ENCODE measurements around the gene GEMIN4. TPM values are rescaled to one million over a fixed set of nuclear protein-coding genes. Genes with fewer than 3 reads are reported as not detected.

Gene GEMIN4
- total and polyA plus RNA-seq, 4 donors = 2.8 to 7.0 (median 5.9) TPM

DNA sequence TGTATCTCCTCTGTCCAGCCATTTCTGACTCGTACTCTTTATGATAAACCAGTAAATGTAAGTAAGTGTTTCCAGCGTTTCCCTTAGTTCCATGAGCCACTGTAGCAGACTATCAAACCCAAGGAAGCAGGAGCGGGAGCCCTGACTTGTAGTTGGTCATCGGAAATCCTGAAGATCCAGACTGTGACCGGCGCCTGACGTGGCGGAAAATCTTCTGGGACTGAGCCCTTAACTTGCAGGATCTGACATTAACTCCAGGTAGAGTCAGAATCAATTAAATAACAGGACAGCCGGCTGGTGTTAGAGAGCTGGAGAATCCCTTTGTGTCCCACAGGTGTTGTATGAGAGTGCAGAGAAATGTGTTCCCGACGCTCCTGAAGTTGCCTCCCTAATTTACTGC lies 26.0 kb upstream of the GEMIN4 start (continued):
- TF ChIP-seq, protein P1, sequence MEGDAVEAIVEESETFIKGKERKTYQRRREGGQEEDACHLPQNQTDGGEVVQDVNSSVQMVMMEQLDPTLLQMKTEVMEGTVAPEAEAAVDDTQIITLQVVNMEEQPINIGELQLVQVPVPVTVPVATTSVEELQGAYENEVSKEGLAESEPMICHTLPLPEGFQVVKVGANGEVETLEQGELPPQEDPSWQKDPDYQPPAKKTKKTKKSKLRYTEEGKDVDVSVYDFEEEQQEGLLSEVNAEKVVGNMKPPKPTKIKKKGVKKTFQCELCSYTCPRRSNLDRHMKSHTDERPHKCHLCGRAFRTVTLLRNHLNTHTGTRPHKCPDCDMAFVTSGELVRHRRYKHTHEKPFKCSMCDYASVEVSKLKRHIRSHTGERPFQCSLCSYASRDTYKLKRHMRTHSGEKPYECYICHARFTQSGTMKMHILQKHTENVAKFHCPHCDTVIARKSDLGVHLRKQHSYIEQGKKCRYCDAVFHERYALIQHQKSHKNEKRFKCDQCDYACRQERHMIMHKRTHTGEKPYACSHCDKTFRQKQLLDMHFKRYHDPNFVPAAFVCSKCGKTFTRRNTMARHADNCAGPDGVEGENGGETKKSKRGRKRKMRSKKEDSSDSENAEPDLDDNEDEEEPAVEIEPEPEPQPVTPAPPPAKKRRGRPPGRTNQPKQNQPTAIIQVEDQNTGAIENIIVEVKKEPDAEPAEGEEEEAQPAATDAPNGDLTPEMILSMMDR (IDR thresholded peaks at IDR 0.05; ENCODE audit: low read depth, low read length, missing input control) = no peak
- no peak for TF ChIP-seq FOXA1 (IDR thresholded peaks at IDR 0.05)

DNA sequence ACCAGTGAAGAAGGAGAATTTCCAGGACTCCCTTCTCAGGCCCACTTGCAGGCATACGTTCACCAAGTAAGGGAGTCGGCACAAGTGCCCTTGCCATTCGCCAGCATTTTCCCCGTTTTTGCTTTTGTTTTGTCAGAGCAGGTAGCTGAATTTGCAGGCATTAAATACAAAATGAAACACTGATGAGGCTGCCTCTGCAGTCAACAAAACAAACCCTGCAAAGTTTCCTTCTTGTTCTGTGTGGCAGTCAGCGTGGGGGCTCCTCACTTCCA lies 22.2 kb upstream of the GEMIN4 start:
- DNase-seq (ENCODE audit: low spot score) = no peak
- no peak overlapping the region for H3K27ac ChIP-seq (ENCODE audit: low read depth in 1 of 2, low read length in 2 of 2)
- no peaks in the 10 kb centered on the region for H3K9me3 ChIP-seq (ENCODE audit: control insufficient read depth in 4 of 4, low read length in 3 of 4)
- 95% methylated on average over 5 of the region's 5 CpGs for WGBS
- no peak overlapping the region for H3K9ac ChIP-seq (ENCODE audit: low read depth in 1 of 2, low read length in 2 of 2)
- H3K4me1 ChIP-seq (ENCODE audit: control insufficient read depth in 4 of 4, insufficient read depth in 4 of 4, low read length in 3 of 4) = no peaks in the 10 kb centered on the region
- H3K4me3 ChIP-seq (ENCODE audit: low read depth in 1 of 3, low read length in 3 of 3) = no peak overlapping the region
- H3K27me3 ChIP-seq (ENCODE audit: control insufficient read depth in 4 of 4, insufficient read depth in 4 of 4, low read length in 3 of 4) = no peaks in the 10 kb centered on the region
- peaks cover 10 to 69% (median 59%) of the 10 kb centered on the region in 4 donors for H3K36me3 ChIP-seq (ENCODE audit: control insufficient read depth in 4 of 4, insufficient read depth in 3 of 4, low read depth in 1 of 4, low read length in 3 of 4)
- TF ChIP-seq, protein P2, sequence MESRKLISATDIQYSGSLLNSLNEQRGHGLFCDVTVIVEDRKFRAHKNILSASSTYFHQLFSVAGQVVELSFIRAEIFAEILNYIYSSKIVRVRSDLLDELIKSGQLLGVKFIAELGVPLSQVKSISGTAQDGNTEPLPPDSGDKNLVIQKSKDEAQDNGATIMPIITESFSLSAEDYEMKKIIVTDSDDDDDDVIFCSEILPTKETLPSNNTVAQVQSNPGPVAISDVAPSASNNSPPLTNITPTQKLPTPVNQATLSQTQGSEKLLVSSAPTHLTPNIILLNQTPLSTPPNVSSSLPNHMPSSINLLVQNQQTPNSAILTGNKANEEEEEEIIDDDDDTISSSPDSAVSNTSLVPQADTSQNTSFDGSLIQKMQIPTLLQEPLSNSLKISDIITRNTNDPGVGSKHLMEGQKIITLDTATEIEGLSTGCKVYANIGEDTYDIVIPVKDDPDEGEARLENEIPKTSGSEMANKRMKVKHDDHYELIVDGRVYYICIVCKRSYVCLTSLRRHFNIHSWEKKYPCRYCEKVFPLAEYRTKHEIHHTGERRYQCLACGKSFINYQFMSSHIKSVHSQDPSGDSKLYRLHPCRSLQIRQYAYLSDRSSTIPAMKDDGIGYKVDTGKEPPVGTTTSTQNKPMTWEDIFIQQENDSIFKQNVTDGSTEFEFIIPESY (IDR thresholded peaks at IDR 0.05) = no peak
- TF ChIP-seq SP1 (IDR thresholded peaks at IDR 0.05) (no peak), HNF4G (IDR thresholded peaks at IDR 0.05) (no peak), JUND (IDR thresholded peaks at IDR 0.05) (no peak), YY1 (IDR thresholded peaks at IDR 0.05) (no peak), TAF1 (conservative IDR thresholded peaks at IDR 0.05) (no peak), RAD21 (IDR thresholded peaks at IDR 0.05) (no peak), EGR1 (IDR thresholded peaks at IDR 0.05; ENCODE audit: low read depth in 2 of 2) (no peak), GABPA (IDR thresholded peaks at IDR 0.05 in 1 of 2, conservative IDR thresholded peaks at IDR 0.05 in 1 of 2) (no peak)
- TF ChIP-seq, protein P3, sequence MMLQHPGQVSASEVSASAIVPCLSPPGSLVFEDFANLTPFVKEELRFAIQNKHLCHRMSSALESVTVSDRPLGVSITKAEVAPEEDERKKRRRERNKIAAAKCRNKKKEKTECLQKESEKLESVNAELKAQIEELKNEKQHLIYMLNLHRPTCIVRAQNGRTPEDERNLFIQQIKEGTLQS (IDR thresholded peaks at IDR 0.05) = no peak
- TF ChIP-seq, protein P4, sequence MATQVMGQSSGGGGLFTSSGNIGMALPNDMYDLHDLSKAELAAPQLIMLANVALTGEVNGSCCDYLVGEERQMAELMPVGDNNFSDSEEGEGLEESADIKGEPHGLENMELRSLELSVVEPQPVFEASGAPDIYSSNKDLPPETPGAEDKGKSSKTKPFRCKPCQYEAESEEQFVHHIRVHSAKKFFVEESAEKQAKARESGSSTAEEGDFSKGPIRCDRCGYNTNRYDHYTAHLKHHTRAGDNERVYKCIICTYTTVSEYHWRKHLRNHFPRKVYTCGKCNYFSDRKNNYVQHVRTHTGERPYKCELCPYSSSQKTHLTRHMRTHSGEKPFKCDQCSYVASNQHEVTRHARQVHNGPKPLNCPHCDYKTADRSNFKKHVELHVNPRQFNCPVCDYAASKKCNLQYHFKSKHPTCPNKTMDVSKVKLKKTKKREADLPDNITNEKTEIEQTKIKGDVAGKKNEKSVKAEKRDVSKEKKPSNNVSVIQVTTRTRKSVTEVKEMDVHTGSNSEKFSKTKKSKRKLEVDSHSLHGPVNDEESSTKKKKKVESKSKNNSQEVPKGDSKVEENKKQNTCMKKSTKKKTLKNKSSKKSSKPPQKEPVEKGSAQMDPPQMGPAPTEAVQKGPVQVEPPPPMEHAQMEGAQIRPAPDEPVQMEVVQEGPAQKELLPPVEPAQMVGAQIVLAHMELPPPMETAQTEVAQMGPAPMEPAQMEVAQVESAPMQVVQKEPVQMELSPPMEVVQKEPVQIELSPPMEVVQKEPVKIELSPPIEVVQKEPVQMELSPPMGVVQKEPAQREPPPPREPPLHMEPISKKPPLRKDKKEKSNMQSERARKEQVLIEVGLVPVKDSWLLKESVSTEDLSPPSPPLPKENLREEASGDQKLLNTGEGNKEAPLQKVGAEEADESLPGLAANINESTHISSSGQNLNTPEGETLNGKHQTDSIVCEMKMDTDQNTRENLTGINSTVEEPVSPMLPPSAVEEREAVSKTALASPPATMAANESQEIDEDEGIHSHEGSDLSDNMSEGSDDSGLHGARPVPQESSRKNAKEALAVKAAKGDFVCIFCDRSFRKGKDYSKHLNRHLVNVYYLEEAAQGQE (IDR thresholded peaks at IDR 0.05) = no peak
- TF ChIP-seq, protein P5, sequence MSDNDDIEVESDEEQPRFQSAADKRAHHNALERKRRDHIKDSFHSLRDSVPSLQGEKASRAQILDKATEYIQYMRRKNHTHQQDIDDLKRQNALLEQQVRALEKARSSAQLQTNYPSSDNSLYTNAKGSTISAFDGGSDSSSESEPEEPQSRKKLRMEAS (IDR thresholded peaks at IDR 0.05) = no peak
